HG02642 (cell line): ENCODE data around the gene GALNT2.

ENCODE experiments used
- ATAC-seq: cut with Tn5 transposase; IDR thresholded peaks from one replicate; pipeline ENCODE4 v1.9.1; 2021; ENCODE audit warnings: mild to moderate bottlenecking; ENCODE audit not compliant: unreplicated experiment, poor library complexity

Gene GALNT2

GRCh38 chr1:230280906-230281413 is 213.9 kb downstream of the GALNT2 start:
- no peak for ATAC-seq

- ATAC-seq, result no peak
Observed at GRCh38 chr1:230281556-230281955, 214.5 kb downstream of the GALNT2 start.

- no peak for ATAC-seq
Observed at GRCh38 chr1:230282157-230282556, 215.1 kb downstream of the GALNT2 start.

GRCh38 chr1:230283678-230284077 is 216.6 kb downstream of the GALNT2 start:
- no peak for ATAC-seq

- no peak for ATAC-seq
Observed at GRCh38 chr1:230284891-230285290, 217.9 kb downstream of the GALNT2 start.

- no peak for ATAC-seq
Observed at GRCh38 chr1:230285351-230285750, 218.3 kb downstream of the GALNT2 start.

- ATAC-seq, result no peak
Observed at GRCh38 chr1:230286166-230286889, 219.3 kb downstream of the GALNT2 start.

GRCh38 chr1:230286890-230287269 is 219.8 kb downstream of the GALNT2 start:
- no peak for ATAC-seq

GRCh38 chr1:230287674-230288315 is 220.8 kb downstream of the GALNT2 start:
- ATAC-seq, result no peak

- no peak for ATAC-seq
Observed at GRCh38 chr1:230288641-230289349, 221.8 kb downstream of the GALNT2 start.

- no peak for ATAC-seq
Observed at GRCh38 chr1:230289350-230289644, 222.3 kb downstream of the GALNT2 start.

GRCh38 chr1:230291731-230292620 is 224.9 kb downstream of the GALNT2 start:
- no peak for ATAC-seq

GRCh38 chr1:230292689-230293389 is 225.8 kb downstream of the GALNT2 start:
- no peak for ATAC-seq

- ATAC-seq, result no peak
Observed at GRCh38 chr1:230293390-230293700, 226.3 kb downstream of the GALNT2 start.

- ATAC-seq, result no peak
Observed at GRCh38 chr1:230295367-230295766, 228.3 kb downstream of the GALNT2 start.

GRCh38 chr1:230299191-230300006 is 232.4 kb downstream of the GALNT2 start:
- ATAC-seq, result no peak

GRCh38 chr1:230300322-230301301 is 233.6 kb downstream of the GALNT2 start:
- no peak for ATAC-seq

GRCh38 chr1:230301322-230301721 is 234.3 kb downstream of the GALNT2 start:
- ATAC-seq, result no peak
